HG02623 (cell line): ENCODE measurements around the gene EXOC4.
"Not testable (repeated sequence)": the region's sequence is repeated elsewhere in the genome, so short reads cannot be mapped to it uniquely, and the experiment has no call there.

Source experiments
- ATAC-seq: cut with Tn5 transposase; IDR thresholded peaks from one replicate; pipeline ENCODE4 v1.9.1; 2021; ENCODE audit warnings: moderate library complexity; ENCODE audit not compliant: unreplicated experiment

EXOC4 gene

GRCh38 chr7:133313575-133313974, 60.7 kb downstream of the EXOC4 start:
- ATAC-seq, result no peak

GRCh38 chr7:133314084-133314483, 61.2 kb downstream of the EXOC4 start:
- no peak for ATAC-seq

GRCh38 chr7:133315332-133316040, 62.6 kb downstream of the EXOC4 start:
- no peak for ATAC-seq

- no peak for ATAC-seq
Observed at GRCh38 chr7:133319842-133320241, 67.0 kb downstream of the EXOC4 start.

- ATAC-seq, result no peak
Observed at GRCh38 chr7:133320891-133321290, 68.0 kb downstream of the EXOC4 start.

GRCh38 chr7:133321366-133321765, 68.5 kb downstream of the EXOC4 start:
- not testable (repeated sequence) for ATAC-seq

GRCh38 chr7:133326745-133327144, 73.9 kb downstream of the EXOC4 start:
- not testable (repeated sequence) for ATAC-seq

- ATAC-seq, result not testable (repeated sequence)
Observed at GRCh38 chr7:133328021-133328420, 75.1 kb downstream of the EXOC4 start.

GRCh38 chr7:133330085-133330484, 77.2 kb downstream of the EXOC4 start:
- ATAC-seq, result no peak

GRCh38 chr7:133331861-133332260, 79.0 kb downstream of the EXOC4 start:
- ATAC-seq, result no peak

- no peak for ATAC-seq
Observed at GRCh38 chr7:133339772-133340171, 86.9 kb downstream of the EXOC4 start.

GRCh38 chr7:133344275-133344674, 91.4 kb downstream of the EXOC4 start:
- ATAC-seq, result no peak

- ATAC-seq, result no peak
Observed at GRCh38 chr7:133345690-133346421, 93.0 kb downstream of the EXOC4 start.

GRCh38 chr7:133348250-133348649, 95.4 kb downstream of the EXOC4 start:
- no peak for ATAC-seq

GRCh38 chr7:133349101-133349500, 96.2 kb downstream of the EXOC4 start:
- no peak for ATAC-seq

- no peak for ATAC-seq
Observed at GRCh38 chr7:133352430-133352829, 99.6 kb downstream of the EXOC4 start.

- ATAC-seq, result no peak
Observed at GRCh38 chr7:133353775-133354174, 100.9 kb downstream of the EXOC4 start.

GRCh38 chr7:133354546-133355324, 101.9 kb downstream of the EXOC4 start:
- no peak for ATAC-seq

- ATAC-seq, result no peak
Observed at GRCh38 chr7:133355325-133355708, 102.4 kb downstream of the EXOC4 start.

GRCh38 chr7:133355822-133356221, 102.9 kb downstream of the EXOC4 start:
- ATAC-seq, result no peak

- no peak for ATAC-seq
Observed at GRCh38 chr7:133358708-133359107, 105.8 kb downstream of the EXOC4 start.

GRCh38 chr7:133359449-133359848, 106.6 kb downstream of the EXOC4 start:
- no peak for ATAC-seq
